ENCODE data around the gene ZYX. TPM values are rescaled to one million over a fixed set of nuclear protein-coding genes. Genes with fewer than 3 reads are reported as not detected.

The ZYX gene
- total and polyA plus RNA-seq, 2 donors (not counting 1 experiment from before 2014, with no cell fraction given) = 33.5 to 85.6 TPM

- H3K36me3 ChIP-seq (ENCODE audit: control insufficient read depth, insufficient read depth, low read length) = no peaks in the 10 kb centered on the region
- peak in 1 of 2 donors; percentile 23 for DNase-seq (ENCODE audit: low read depth in 2 of 2)
- no peaks in the 10 kb centered on the region for H3K4me1 ChIP-seq (ENCODE audit: control insufficient read depth, extremely low read depth, insufficient read depth, low read length)
- no peak overlapping the region for H3K4me3 ChIP-seq (replicated peaks in 1 of 4; ENCODE audit: control extremely low read depth in 1 of 4, insufficient read depth in 1 of 4, low read depth in 3 of 4, low read length in 4 of 4)
- H3K4me2 ChIP-seq (ENCODE audit: extremely low read depth, insufficient read depth, low read length) = no peak overlapping the region
- H2AFZ ChIP-seq (ENCODE audit: low read length) = no peak overlapping the region
- peaks cover 9% of the 10 kb centered on the region for H3K27me3 ChIP-seq (ENCODE audit: control insufficient read depth, insufficient read depth, low read length)
- H3K27ac ChIP-seq (ENCODE audit: insufficient read depth, low read length) = no peak overlapping the region
- no peaks in the 10 kb centered on the region for H3K79me2 ChIP-seq (ENCODE audit: control insufficient read depth, insufficient read depth, low read length)
- H3K9me3 ChIP-seq (ENCODE audit: control insufficient read depth, insufficient read depth, low read depth, low read length) = no peaks in the 10 kb centered on the region
- no peak overlapping the region for H3K9ac ChIP-seq (ENCODE audit: insufficient read depth, low read length)
- no peaks in the 10 kb centered on the region for H4K20me1 ChIP-seq (ENCODE audit: control insufficient read depth, extremely low read depth, insufficient read depth, low read length)
- TF ChIP-seq EZH2 (IDR thresholded peaks at IDR 0.05; ENCODE audit: low read length, missing control alignments) = no peak
- TF ChIP-seq, protein P1, sequence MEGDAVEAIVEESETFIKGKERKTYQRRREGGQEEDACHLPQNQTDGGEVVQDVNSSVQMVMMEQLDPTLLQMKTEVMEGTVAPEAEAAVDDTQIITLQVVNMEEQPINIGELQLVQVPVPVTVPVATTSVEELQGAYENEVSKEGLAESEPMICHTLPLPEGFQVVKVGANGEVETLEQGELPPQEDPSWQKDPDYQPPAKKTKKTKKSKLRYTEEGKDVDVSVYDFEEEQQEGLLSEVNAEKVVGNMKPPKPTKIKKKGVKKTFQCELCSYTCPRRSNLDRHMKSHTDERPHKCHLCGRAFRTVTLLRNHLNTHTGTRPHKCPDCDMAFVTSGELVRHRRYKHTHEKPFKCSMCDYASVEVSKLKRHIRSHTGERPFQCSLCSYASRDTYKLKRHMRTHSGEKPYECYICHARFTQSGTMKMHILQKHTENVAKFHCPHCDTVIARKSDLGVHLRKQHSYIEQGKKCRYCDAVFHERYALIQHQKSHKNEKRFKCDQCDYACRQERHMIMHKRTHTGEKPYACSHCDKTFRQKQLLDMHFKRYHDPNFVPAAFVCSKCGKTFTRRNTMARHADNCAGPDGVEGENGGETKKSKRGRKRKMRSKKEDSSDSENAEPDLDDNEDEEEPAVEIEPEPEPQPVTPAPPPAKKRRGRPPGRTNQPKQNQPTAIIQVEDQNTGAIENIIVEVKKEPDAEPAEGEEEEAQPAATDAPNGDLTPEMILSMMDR (conservative IDR thresholded peaks at IDR 0.05 in 1 of 2, IDR thresholded peaks at IDR 0.05 in 1 of 2; ENCODE audit: low read depth in 1 of 2, low read length in 2 of 2) = no peak
These were observed 11.2 kb upstream of the ZYX start for GRCh38 chr7:143369678-143370651.

- Histone ChIP-seq H3K79me2 (ENCODE audit: control insufficient read depth, insufficient read depth, low read length) (no peaks in the 10 kb centered on the region), H3K4me2 (ENCODE audit: extremely low read depth, insufficient read depth, low read length) (no peak overlapping the region), H2AFZ (ENCODE audit: low read length) (no peak overlapping the region), H3K4me1 (ENCODE audit: control insufficient read depth, extremely low read depth, insufficient read depth, low read length) (no peaks in the 10 kb centered on the region), H3K27ac (ENCODE audit: insufficient read depth, low read length) (no peak overlapping the region), H3K27me3 (ENCODE audit: control insufficient read depth, insufficient read depth, low read length) (no peaks in the 10 kb centered on the region), H3K36me3 (ENCODE audit: control insufficient read depth, insufficient read depth, low read length) (no peaks in the 10 kb centered on the region), H4K20me1 (ENCODE audit: control insufficient read depth, extremely low read depth, insufficient read depth, low read length) (no peaks in the 10 kb centered on the region), H3K9me3 (ENCODE audit: control insufficient read depth, insufficient read depth, low read depth, low read length) (no peaks in the 10 kb centered on the region), H3K4me3 (replicated peaks in 1 of 4; ENCODE audit: control extremely low read depth in 1 of 4, insufficient read depth in 1 of 4, low read depth in 3 of 4, low read length in 4 of 4) (no peak overlapping the region), H3K9ac (ENCODE audit: insufficient read depth, low read length) (no peak overlapping the region)
- TF ChIP-seq, protein P1 (conservative IDR thresholded peaks at IDR 0.05 in 1 of 2, IDR thresholded peaks at IDR 0.05 in 1 of 2; ENCODE audit: low read depth in 1 of 2, low read length in 2 of 2) = no peak
- TF ChIP-seq EZH2 (IDR thresholded peaks at IDR 0.05; ENCODE audit: low read length, missing control alignments) = no peak
- DNase-seq (ENCODE audit: low read depth in 2 of 2) = peak in 1 of 2 donors; percentile 46
These were observed 9.1 kb upstream of the ZYX start for GRCh38 chr7:143372070-143372469.

DNA sequence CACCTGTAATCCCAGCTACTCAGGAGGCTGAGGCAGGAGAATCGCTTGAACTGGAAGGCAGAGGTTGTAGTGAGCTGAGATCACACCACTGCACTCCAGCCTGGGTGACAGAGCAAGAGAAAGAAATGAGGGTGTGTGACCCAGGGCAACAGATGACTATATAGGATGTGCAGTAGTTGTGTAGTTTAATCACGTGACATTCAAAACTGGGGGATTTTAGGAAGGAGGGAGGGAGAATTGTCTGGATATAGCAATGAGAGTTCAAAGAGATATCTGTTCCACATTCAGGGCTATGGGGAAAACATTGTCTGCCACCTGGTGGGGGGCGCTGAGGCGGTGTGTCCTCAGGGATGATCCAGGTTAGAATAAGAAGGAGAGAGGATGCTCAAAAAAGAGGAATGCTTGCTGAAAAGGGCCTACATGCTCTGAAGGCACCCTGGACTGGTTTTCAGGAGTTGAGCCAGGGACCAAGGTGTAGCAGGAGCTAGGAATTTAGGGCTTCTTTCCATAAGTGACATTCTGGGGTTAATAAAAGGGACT is 7.8 kb upstream of the ZYX start:
- Histone ChIP-seq H3K79me2 (ENCODE audit: control insufficient read depth, insufficient read depth, low read length) (no peaks in the 10 kb centered on the region), H3K27me3 (ENCODE audit: control insufficient read depth, insufficient read depth, low read length) (no peaks in the 10 kb centered on the region), H3K9me3 (ENCODE audit: control insufficient read depth, insufficient read depth, low read depth, low read length) (no peaks in the 10 kb centered on the region), H3K4me3 (replicated peaks in 1 of 4; ENCODE audit: control extremely low read depth in 1 of 4, insufficient read depth in 1 of 4, low read depth in 3 of 4, low read length in 4 of 4) (no peak overlapping the region), H3K9ac (ENCODE audit: insufficient read depth, low read length) (no peak overlapping the region), H2AFZ (ENCODE audit: low read length) (no peak overlapping the region), H3K36me3 (ENCODE audit: control insufficient read depth, insufficient read depth, low read length) (no peaks in the 10 kb centered on the region), H4K20me1 (ENCODE audit: control insufficient read depth, extremely low read depth, insufficient read depth, low read length) (no peaks in the 10 kb centered on the region), H3K4me2 (ENCODE audit: extremely low read depth, insufficient read depth, low read length) (no peak overlapping the region), H3K4me1 (ENCODE audit: control insufficient read depth, extremely low read depth, insufficient read depth, low read length) (no peaks in the 10 kb centered on the region), H3K27ac (ENCODE audit: insufficient read depth, low read length) (no peak overlapping the region)
- TF ChIP-seq EZH2 (IDR thresholded peaks at IDR 0.05; ENCODE audit: low read length, missing control alignments) = no peak
- TF ChIP-seq, protein P1 (conservative IDR thresholded peaks at IDR 0.05 in 1 of 2, IDR thresholded peaks at IDR 0.05 in 1 of 2; ENCODE audit: low read depth in 1 of 2, low read length in 2 of 2) = peak in 1 of 2 donors; percentile 3
- no peak for DNase-seq (ENCODE audit: low read depth in 2 of 2)
